GM23248 (cell line): ENCODE measurements around the gene CLDN15.

Experiments
- EZH2 ChIP-seq: fragments of 200-600 bp; sonication (generic); IDR thresholded peaks from 2 replicates; pipeline ENCODE4 v1.6.1; 2018; ENCODE audit warnings: antibody characterized with exemption, mild to moderate bottlenecking; ENCODE audit not compliant: insufficient read depth, poor library complexity, severe bottlenecking
- EZH2phosphoT487 ChIP-seq: fragments of 200-600 bp; sonication (generic); IDR thresholded peaks from 2 replicates; pipeline ENCODE4 v1.6.1; 2018; ENCODE audit warnings: antibody characterized with exemption, moderate library complexity, mild to moderate bottlenecking, low read depth; ENCODE audit not compliant: insufficient read depth

DNA sequence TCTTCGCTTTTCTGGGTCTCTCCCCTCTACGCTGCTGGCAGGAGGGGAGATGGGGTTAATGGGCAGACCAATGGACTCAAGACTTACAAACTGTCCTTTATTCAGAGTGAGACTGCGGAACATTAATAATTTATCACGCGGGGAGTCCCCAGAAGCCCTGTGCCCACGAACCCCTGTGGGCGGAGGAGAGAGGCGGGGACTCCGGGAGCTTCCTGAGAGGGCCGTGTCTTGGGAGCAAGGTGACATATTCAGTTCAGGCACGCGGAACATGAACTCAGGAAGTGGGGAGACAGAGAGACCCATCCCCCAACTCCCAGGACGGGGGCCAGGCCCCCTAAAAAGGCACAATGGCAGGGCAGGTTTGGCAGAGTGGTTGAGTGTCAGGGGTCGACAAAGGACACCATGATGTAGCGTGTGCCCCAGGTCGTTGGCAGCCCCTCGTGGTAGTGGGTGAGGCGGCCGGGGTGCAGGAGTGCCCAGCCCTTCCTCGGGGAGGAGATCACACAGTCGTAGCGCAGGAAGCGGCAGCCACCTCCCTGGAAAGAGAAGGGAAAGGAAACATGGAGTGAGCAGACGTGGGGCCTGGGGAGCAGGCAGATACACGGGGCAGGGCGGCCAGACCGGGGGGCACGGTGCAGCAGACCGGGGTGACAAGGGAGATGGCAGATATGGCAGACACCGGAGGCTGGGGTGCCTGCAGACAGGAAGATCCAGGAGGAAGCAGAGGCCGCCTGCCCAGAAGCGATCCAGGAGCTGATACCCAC lies 31.5 kb downstream of the CLDN15 start:
- TF ChIP-seq EZH2 (no peak), EZH2phosphoT487 (no peak)
